HL-60 (cell line): Measurements from ENCODE around the gene CETN3.

ENCODE experiments used
- DNase-seq, 2 experiments: peaks; one replicate each; pipeline ENCODE4 v3.0.0-alpha.2; 2010 to 2020; ENCODE audit warnings: low read depth in 1 of 2, low spot score in 1 of 2
- H3K27ac ChIP-seq: fragments of 250-450 bp; sonication (Bioruptor Pico); replicated peaks from 2 replicates; pipeline ENCODE4 v1.5.1; 2020; ENCODE audit warnings: mild to moderate bottlenecking, moderate library complexity
- H3K27me3 ChIP-seq: fragments of 250-450 bp; sonication (Bioruptor Pico); 2 replicates; pipeline ENCODE4 v1.5.1; 2021; ENCODE audit warnings: mild to moderate bottlenecking, moderate library complexity; ENCODE audit not compliant: insufficient read depth, poor library complexity, severe bottlenecking
- H3K4me3 ChIP-seq: replicated peaks from 2 replicates; pipeline ENCODE4 v1.5.1; 2011; ENCODE audit warnings: mild to moderate bottlenecking, control low read depth, low read length; ENCODE audit not compliant: insufficient read depth
- GABPA ChIP-seq: IDR thresholded peaks from 2 replicates; pipeline ENCODE4 v1.6.1; 2012; ENCODE audit warnings: low read depth
- POLR2AphosphoS5 ChIP-seq: IDR thresholded peaks from 2 replicates; pipeline ENCODE4 v1.6.1; 2012; ENCODE audit warnings: low read depth
- SPI1 ChIP-seq: IDR thresholded peaks from 2 replicates; pipeline ENCODE4 v1.6.1; 2012; ENCODE audit warnings: low read depth, mild to moderate bottlenecking, borderline replicate concordance
- TF ChIP-seq, protein P1 (sequence below): IDR thresholded peaks from one replicate; pipeline ENCODE4 v1.5.1; 2011; ENCODE audit warnings: low read length, control low read depth, inconsistent platforms; ENCODE audit not compliant: insufficient read depth
- TF ChIP-seq, protein P2 (sequence below): IDR thresholded peaks from 2 replicates; pipeline ENCODE4 v1.6.1; 2012; ENCODE audit warnings: low read depth; ENCODE audit not compliant: insufficient replicate concordance

CETN3 gene

DNA sequence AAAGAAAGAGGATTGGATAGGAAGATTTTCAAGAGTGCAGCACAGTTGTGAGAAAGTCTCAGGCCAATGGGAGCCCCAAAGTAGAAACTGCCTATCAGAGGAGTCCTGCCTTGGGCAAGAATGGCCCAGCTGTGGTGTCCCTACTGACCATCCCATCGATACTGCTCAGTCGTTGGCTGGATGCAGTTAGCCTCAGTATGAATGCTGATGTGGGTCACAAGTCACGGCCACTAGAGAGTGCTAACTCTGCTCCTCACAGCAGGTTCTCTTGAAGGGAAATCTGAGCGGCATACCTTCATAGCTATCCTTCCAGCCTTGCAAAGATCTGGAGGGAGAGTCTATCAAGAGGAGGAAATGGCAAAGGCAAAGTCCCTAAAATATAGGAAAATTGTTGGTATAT, 11.6 kb upstream of the CETN3 start:
- no peaks in the 10 kb centered on the region for H3K27me3 ChIP-seq
- no peak overlapping the region for H3K27ac ChIP-seq
- TF ChIP-seq, protein P1, sequence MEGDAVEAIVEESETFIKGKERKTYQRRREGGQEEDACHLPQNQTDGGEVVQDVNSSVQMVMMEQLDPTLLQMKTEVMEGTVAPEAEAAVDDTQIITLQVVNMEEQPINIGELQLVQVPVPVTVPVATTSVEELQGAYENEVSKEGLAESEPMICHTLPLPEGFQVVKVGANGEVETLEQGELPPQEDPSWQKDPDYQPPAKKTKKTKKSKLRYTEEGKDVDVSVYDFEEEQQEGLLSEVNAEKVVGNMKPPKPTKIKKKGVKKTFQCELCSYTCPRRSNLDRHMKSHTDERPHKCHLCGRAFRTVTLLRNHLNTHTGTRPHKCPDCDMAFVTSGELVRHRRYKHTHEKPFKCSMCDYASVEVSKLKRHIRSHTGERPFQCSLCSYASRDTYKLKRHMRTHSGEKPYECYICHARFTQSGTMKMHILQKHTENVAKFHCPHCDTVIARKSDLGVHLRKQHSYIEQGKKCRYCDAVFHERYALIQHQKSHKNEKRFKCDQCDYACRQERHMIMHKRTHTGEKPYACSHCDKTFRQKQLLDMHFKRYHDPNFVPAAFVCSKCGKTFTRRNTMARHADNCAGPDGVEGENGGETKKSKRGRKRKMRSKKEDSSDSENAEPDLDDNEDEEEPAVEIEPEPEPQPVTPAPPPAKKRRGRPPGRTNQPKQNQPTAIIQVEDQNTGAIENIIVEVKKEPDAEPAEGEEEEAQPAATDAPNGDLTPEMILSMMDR, result no peak
- no peak for TF ChIP-seq POLR2AphosphoS5
- TF ChIP-seq, protein P2, sequence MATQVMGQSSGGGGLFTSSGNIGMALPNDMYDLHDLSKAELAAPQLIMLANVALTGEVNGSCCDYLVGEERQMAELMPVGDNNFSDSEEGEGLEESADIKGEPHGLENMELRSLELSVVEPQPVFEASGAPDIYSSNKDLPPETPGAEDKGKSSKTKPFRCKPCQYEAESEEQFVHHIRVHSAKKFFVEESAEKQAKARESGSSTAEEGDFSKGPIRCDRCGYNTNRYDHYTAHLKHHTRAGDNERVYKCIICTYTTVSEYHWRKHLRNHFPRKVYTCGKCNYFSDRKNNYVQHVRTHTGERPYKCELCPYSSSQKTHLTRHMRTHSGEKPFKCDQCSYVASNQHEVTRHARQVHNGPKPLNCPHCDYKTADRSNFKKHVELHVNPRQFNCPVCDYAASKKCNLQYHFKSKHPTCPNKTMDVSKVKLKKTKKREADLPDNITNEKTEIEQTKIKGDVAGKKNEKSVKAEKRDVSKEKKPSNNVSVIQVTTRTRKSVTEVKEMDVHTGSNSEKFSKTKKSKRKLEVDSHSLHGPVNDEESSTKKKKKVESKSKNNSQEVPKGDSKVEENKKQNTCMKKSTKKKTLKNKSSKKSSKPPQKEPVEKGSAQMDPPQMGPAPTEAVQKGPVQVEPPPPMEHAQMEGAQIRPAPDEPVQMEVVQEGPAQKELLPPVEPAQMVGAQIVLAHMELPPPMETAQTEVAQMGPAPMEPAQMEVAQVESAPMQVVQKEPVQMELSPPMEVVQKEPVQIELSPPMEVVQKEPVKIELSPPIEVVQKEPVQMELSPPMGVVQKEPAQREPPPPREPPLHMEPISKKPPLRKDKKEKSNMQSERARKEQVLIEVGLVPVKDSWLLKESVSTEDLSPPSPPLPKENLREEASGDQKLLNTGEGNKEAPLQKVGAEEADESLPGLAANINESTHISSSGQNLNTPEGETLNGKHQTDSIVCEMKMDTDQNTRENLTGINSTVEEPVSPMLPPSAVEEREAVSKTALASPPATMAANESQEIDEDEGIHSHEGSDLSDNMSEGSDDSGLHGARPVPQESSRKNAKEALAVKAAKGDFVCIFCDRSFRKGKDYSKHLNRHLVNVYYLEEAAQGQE, result no peak
- no peak for TF ChIP-seq SPI1
- no peak for TF ChIP-seq GABPA
- no peak overlapping the region for H3K4me3 ChIP-seq
- DNase-seq, result no peak

DNA sequence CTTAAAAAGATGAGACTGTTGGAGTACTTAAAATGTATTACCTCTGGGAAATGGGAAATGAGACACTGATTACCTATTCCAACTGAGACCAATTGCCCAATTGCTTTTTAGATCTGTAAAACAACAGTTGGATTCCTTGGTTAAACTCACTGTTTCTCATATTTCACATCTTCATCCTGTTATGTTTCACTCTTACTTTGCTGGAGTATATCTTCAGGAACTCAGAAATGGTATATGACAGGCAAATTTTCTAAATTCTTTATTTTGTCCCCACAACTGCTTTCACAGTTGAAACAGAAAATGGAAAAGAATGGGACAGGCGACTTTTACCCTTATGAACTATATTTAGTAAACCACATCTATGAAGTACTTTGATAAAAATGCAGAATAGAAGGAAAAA, 8.7 kb upstream of the CETN3 start:
- Histone ChIP-seq H3K27me3 (no peaks in the 10 kb centered on the region), H3K27ac (no peak overlapping the region), H3K4me3 (no peak overlapping the region)
- TF ChIP-seq, protein P2, result no peak
- TF ChIP-seq, protein P1, result no peak
- TF ChIP-seq GABPA (no peak), POLR2AphosphoS5 (no peak), SPI1 (no peak)
- no peak for DNase-seq

DNA sequence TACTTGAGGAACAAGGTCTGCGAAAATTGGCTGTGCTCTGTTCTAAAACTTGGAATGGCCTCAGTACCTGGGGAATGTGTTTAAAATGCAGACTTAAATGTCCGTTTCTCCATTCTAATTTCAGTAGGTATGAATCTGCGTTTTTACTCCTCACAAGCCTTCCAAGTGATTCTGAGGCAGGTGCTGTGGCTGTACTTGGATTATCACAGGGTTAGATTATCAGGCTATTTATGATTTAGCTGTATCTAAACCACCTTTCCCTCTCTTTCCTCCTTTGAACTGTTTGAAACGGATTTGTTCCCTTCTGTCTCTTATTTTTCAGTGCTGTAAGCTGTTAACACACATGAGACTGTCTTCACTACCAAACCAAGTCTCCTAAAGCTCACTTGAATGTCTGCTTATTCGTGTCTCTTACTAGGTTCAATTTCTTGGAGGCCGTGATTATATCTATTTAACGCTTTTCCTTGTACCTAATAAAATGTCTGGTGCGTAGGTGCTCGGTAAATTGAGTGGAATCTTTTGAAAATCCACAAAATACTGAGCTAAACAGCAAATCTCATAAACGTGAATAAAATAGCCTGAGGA, 714 bp upstream of the CETN3 start:
- peak overlapping the region; percentile 46 for H3K4me3 ChIP-seq
- H3K27me3 ChIP-seq, result no peaks in the 10 kb centered on the region
- TF ChIP-seq GABPA (no peak), SPI1 (0 out of 2 replicates have a peak, but pooled peaks have one; percentile 0), POLR2AphosphoS5 (no peak)
- TF ChIP-seq, protein P1, result no peak
- TF ChIP-seq, protein P2, result peak; percentile 26
- H3K27ac ChIP-seq, result peak overlapping the region; percentile 98
- DNase-seq, result no peak
